C4-2B (cell line): Measurements from ENCODE around the gene SIGLEC1.

ENCODE experiments used
- CTCF ChIP-seq: fragments of 450-650 bp; conservative IDR thresholded peaks from 2 replicates; pipeline ENCODE4 v1.5.1; 2017; ENCODE audit warnings: mild to moderate bottlenecking
- ZFX ChIP-seq: fragments of 450-650 bp; IDR thresholded peaks from 2 replicates; pipeline ENCODE4 v1.6.1; 2017

GRCh38 chr20:3701061-3701998, 11.1 kb downstream of the SIGLEC1 start:
- no peak for TF ChIP-seq CTCF
- no peak for TF ChIP-seq ZFX
